Large intestine (tissue), 3 donors: ENCODE measurements around the gene UCK1. TPM values are rescaled to one million over a fixed set of nuclear protein-coding genes. Genes with fewer than 3 reads are reported as not detected.
"Not testable (repeated sequence)": the region's sequence is repeated elsewhere in the genome, so short reads cannot be mapped to it uniquely, and the experiment has no call there.

Experiments
- DNase-seq, 2 donors: peaks; one replicate each; pipeline versions ENCODE4 v3.0.0 to v3.0.0-alpha.2; 2013
- H3K27ac ChIP-seq: one replicate; pipeline ENCODE4 v1.5.1; 2013; ENCODE audit warnings: low read length
- H3K27me3 ChIP-seq: 2 replicates; pipeline ENCODE4 v1.6.1; 2013; ENCODE audit warnings: low read length; ENCODE audit not compliant: control insufficient read depth, insufficient read depth
- H3K36me3 ChIP-seq: 2 replicates; pipeline ENCODE4 v1.6.1; 2013; ENCODE audit warnings: low read length; ENCODE audit not compliant: control insufficient read depth, insufficient read depth
- H3K4me1 ChIP-seq: one replicate; pipeline ENCODE4 v1.6.1; 2013; ENCODE audit warnings: low read length; ENCODE audit not compliant: control insufficient read depth, insufficient read depth
- H3K4me3 ChIP-seq: one replicate; pipeline ENCODE4 v1.5.1; 2013; ENCODE audit warnings: low read length
- H3K9me3 ChIP-seq: one replicate; pipeline ENCODE4 v1.6.1; 2013; ENCODE audit warnings: mild to moderate bottlenecking, low read depth, low read length, moderate library complexity; ENCODE audit not compliant: control insufficient read depth
- WGBS: methylation state at CpG from one replicate; pipeline ENCODE4 v1.1.5; 2013; ENCODE audit warnings: low lambda C conversion rate; ENCODE audit not compliant: insufficient coverage; 5-methylcytosine and 5-hydroxymethylcytosine counted together
- polyA plus RNA-seq: library from polyadenylated mRNA; unstranded; fragments of 120-200 nt; gene quantifications from one replicate; pipeline ENCODE4 v1.2.1, GENCODE V29; 2013

The UCK1 gene
- polyA plus RNA-seq, 1 donor, result 33.9 TPM

DNA sequence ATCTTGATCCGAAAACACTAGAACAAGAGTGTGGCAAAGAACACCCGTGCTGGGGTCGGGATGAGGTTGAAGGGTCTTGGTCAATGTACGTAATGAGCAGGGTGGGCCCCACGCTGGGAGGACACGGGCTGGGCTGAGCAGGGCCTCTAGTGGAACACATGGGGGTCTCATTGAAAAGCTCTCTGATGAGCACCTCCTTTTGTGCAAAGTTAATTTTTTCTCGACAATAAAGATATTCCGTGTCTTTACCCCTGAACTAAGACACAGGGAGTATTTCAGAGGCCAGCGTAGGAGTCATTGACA lies 8.0 kb downstream of the UCK1 start:
- no CpG with 5 or more reads among the region's 9 CpGs for WGBS
- H3K4me1 ChIP-seq, result no peaks in the 10 kb centered on the region
- no peak overlapping the region for H3K27ac ChIP-seq
- H3K4me3 ChIP-seq, result no peak overlapping the region
- H3K36me3 ChIP-seq, result peaks cover 96% of the 10 kb centered on the region
- no peaks in the 10 kb centered on the region for H3K9me3 ChIP-seq
- DNase-seq, result no peak
- no peaks in the 10 kb centered on the region for H3K27me3 ChIP-seq

DNA sequence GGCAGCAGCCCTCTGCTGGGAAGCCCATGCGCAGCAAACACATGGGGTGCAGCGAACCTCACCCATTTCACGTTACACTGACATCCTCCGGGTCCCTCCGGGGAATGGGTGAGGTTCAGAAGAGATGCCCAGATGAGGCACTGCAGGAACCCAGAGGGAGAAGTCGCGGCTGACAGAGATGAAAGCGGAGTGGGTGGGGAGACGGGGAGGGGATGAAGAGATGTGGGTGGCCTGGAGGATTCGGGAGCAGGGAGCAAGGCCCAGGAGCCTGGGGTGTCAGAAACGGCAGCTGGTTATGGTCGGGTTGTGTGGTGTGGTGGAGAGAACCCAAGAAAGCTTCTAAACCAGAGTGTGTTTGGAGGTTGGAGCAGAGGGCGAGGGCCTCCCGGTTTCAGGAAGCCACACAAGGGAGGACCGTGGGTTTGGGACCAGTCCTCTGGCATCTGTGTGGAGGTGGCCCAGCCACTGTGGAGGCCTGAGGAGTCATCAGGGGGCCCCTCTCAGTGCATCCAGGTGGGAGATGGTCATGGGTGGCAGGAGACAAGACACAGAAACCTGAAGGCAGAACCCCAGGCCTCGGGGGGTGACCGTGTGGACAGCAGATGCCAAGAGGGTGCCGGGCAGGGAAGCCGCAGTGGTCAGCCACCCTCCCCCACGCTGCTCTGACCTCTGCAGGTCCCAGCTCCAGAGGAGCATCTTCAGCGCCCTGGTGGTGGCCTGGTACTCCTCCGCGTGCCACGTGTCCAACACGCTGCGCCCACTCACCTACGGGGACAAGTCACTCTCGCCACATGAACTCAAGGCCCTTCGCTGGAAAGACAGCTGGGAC lies 8.6 kb downstream of the UCK1 start:
- H3K4me1 ChIP-seq, result no peaks in the 10 kb centered on the region
- WGBS, result no CpG with 5 or more reads among the region's 29 CpGs
- H3K36me3 ChIP-seq, result peaks cover 96% of the 10 kb centered on the region
- H3K27ac ChIP-seq, result no peak overlapping the region
- no peaks in the 10 kb centered on the region for H3K9me3 ChIP-seq
- H3K4me3 ChIP-seq, result no peak overlapping the region
- H3K27me3 ChIP-seq, result no peaks in the 10 kb centered on the region
- DNase-seq, result no peak

DNA sequence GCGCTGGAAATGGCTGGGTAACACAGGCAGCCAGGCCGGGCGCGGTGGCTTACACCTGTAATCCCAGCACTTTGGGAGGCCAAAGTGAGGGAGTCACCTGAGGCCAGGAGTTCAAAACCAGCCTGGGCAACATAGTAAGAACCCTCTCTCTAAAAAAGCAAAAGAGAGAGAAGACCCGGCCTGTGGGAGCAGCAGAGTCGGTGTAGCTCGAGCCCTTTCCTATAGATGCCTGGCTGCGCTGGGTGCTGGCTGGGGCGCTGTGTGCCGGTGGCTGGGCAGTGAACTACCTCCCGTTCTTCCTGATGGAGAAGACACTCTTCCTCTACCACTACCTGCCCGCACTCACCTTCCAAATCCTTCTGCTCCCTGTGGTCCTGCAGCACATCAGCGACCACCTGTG lies 9.2 kb downstream of the UCK1 start:
- no peak overlapping the region for H3K27ac ChIP-seq
- no peak overlapping the region for H3K4me3 ChIP-seq
- peaks cover 95% of the 10 kb centered on the region for H3K36me3 ChIP-seq
- no peak for DNase-seq
- no CpG with 5 or more reads among the region's 13 CpGs for WGBS
- H3K27me3 ChIP-seq, result no peaks in the 10 kb centered on the region
- no peaks in the 10 kb centered on the region for H3K9me3 ChIP-seq
- H3K4me1 ChIP-seq, result no peaks in the 10 kb centered on the region

DNA sequence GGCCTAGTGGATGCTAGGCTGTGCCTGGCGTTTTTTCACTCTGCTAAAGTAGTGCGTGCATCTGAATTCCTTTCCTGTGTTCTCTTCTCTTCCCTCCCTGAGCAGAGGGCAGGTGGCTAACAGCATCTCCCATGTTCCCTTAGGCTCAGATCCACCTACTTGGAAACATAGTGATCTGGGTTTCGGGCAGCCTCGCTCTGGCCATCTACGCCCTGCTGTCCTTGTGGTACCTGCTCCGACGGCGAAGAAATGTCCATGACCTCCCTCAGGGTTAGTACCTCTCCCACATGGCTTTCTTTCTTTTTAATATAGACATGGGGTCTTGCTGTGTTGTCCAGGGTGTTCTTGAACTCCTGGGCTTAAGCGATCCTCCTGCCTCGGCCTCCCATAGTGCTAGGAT lies 9.9 kb downstream of the UCK1 start:
- Histone ChIP-seq H3K4me1 (no peaks in the 10 kb centered on the region), H3K9me3 (no peaks in the 10 kb centered on the region)
- 100% methylated on average over 1 of the region's 10 CpGs for WGBS

DNA sequence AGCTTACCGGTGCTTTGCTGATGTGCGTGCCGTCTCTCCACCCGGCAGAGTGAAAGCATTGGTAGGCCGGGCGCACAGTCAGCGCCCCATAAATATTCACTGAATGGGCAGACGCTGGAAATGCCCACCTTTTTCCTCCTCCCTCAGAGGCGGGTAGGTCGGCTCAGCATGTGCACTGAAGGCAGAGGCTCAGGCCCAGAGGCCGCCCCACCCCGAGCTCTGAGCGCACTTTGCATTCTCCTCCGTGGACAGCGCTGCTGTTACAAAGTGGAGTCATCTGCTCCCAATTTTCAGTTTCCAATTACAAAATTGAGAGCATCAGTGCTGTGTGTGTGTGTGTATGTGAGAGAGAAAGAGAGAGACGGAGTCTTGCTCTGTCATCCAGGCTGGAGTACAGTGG lies 10.6 kb downstream of the UCK1 start:
- no peaks in the 10 kb centered on the region for H3K4me1 ChIP-seq
- no peaks in the 10 kb centered on the region for H3K27me3 ChIP-seq
- DNase-seq, result no peak
- no CpG with 5 or more reads among the region's 16 CpGs for WGBS
- no peak overlapping the region for H3K27ac ChIP-seq
- no peaks in the 10 kb centered on the region for H3K9me3 ChIP-seq
- H3K36me3 ChIP-seq, result peaks cover 95% of the 10 kb centered on the region
- H3K4me3 ChIP-seq, result no peak overlapping the region

More for the DNA sequence above, 9.9 kb downstream of the UCK1 start:
- Histone ChIP-seq H3K27ac (no peak overlapping the region), H3K4me3 (no peak overlapping the region), H3K36me3 (peaks cover 95% of the 10 kb centered on the region), H3K27me3 (no peaks in the 10 kb centered on the region)
- DNase-seq, result no peak

DNA sequence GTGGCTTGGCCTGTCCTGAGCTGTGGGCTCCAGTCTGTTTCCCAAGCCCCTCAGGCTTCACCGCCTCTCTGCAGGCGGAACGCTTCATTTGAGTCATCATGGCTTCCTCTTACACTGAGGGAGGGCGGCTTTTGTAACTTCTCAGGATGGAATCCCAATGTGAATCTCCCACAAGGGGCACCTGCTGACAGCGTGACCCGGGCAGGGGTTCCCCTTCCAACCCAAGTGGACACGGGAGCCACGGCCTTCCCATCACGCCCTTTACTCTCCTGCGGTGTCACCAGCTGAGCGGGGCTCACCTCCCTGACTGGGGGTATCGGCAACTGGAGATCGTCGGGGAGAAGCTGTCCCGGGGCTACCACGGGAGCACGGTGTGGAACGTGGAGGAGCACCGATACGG lies 12.5 kb downstream of the UCK1 start:
- H3K4me1 ChIP-seq, result no peaks in the 10 kb centered on the region
- DNase-seq, result no peak
- no peaks in the 10 kb centered on the region for H3K9me3 ChIP-seq
- H3K4me3 ChIP-seq, result no peak overlapping the region
- no CpG with 5 or more reads among the region's 20 CpGs for WGBS
- H3K27ac ChIP-seq, result no peak overlapping the region
- H3K27me3 ChIP-seq, result no peaks in the 10 kb centered on the region
- H3K36me3 ChIP-seq, result peaks cover 92% of the 10 kb centered on the region

- Histone ChIP-seq H3K36me3 (peaks cover 92% of the 10 kb centered on the region), H3K27ac (no peak overlapping the region), H3K4me3 (no peak overlapping the region), H3K27me3 (no peaks in the 10 kb centered on the region), H3K4me1 (no peaks in the 10 kb centered on the region), H3K9me3 (no peaks in the 10 kb centered on the region)
- no peak for DNase-seq
- WGBS, result no CpG with 5 or more reads among the region's 11 CpGs
These were observed 13.3 kb downstream of the UCK1 start for GRCh38 chr9:131517761-131518190.

- Histone ChIP-seq H3K27me3 (no peaks in the 10 kb centered on the region), H3K27ac (no peak overlapping the region), H3K36me3 (peaks cover 90% of the 10 kb centered on the region), H3K4me1 (no peaks in the 10 kb centered on the region), H3K9me3 (no peaks in the 10 kb centered on the region), H3K4me3 (no peak overlapping the region)
- WGBS, result no CpG with 5 or more reads among the region's 9 CpGs
- no peak for DNase-seq
These were observed 14.1 kb downstream of the UCK1 start for GRCh38 chr9:131516930-131517329.

- Histone ChIP-seq H3K36me3 (peaks cover 90% of the 10 kb centered on the region), H3K4me1 (no peaks in the 10 kb centered on the region)
- WGBS, result no CpG with 5 or more reads among the region's 15 CpGs
These were observed 15.0 kb downstream of the UCK1 start for GRCh38 chr9:131516100-131516499.

GRCh38 chr9:131515559-131516031 lies 15.5 kb downstream of the UCK1 start:
- H3K9me3 ChIP-seq, H3K4me3 ChIP-seq, H3K4me1 ChIP-seq, H3K27me3 ChIP-seq, DNase-seq, H3K27ac ChIP-seq: not testable (repeated sequence)
- WGBS, result no CpG with 5 or more reads among the region's 12 CpGs
- peaks cover 93% of the 10 kb centered on the region for H3K36me3 ChIP-seq

More at GRCh38 chr9:131516100-131516499, 15.0 kb downstream of the UCK1 start:
- Histone ChIP-seq H3K4me3 (no peak overlapping the region), H3K27ac (no peak overlapping the region), H3K27me3 (no peaks in the 10 kb centered on the region), H3K9me3 (no peaks in the 10 kb centered on the region)
- no peak for DNase-seq

GRCh38 chr9:131513177-131513576 lies 17.9 kb downstream of the UCK1 start:
- Histone ChIP-seq H3K4me3 (no peak overlapping the region), H3K27me3 (no peaks in the 10 kb centered on the region), H3K36me3 (peaks cover 80% of the 10 kb centered on the region), H3K9me3 (no peaks in the 10 kb centered on the region), H3K4me1 (no peaks in the 10 kb centered on the region), H3K27ac (no peak overlapping the region)
- no peak for DNase-seq
- WGBS, result 80% methylated on average over 1 of the region's 15 CpGs
